Measurements from ENCODE around the gene SF3A1.

SF3A1 gene

GRCh38 chr22:30305519-30305905 is 51.2 kb downstream of the SF3A1 start:
- DNase-seq (ENCODE audit: low read depth): no peak

- DNase-seq (ENCODE audit: low read depth): no peak
Observed at GRCh38 chr22:30304495-30305244, 52.0 kb downstream of the SF3A1 start.

- DNase-seq (ENCODE audit: low read depth): no peak
Observed at GRCh38 chr22:30302810-30303138, 53.9 kb downstream of the SF3A1 start.

GRCh38 chr22:30301995-30302809 is 54.5 kb downstream of the SF3A1 start:
- DNase-seq (ENCODE audit: low read depth): no peak

- no peak for DNase-seq (ENCODE audit: low read depth)
Observed at GRCh38 chr22:30299322-30299721, 57.4 kb downstream of the SF3A1 start.

- DNase-seq (ENCODE audit: low read depth): no peak
Observed at GRCh38 chr22:30297991-30298701, 58.5 kb downstream of the SF3A1 start.

GRCh38 chr22:30297276-30297990 is 59.3 kb downstream of the SF3A1 start:
- no peak for DNase-seq (ENCODE audit: low read depth)

GRCh38 chr22:30296833-30297232 is 59.9 kb downstream of the SF3A1 start:
- DNase-seq (ENCODE audit: low read depth): no peak

GRCh38 chr22:30296324-30296723 is 60.4 kb downstream of the SF3A1 start:
- no peak for DNase-seq (ENCODE audit: low read depth)

GRCh38 chr22:30295576-30295975 is 61.1 kb downstream of the SF3A1 start:
- DNase-seq (ENCODE audit: low read depth): no peak

- DNase-seq (ENCODE audit: low read depth): no peak
Observed at GRCh38 chr22:30294830-30295229, 61.9 kb downstream of the SF3A1 start.

- no peak for DNase-seq (ENCODE audit: low read depth)
Observed at GRCh38 chr22:30294066-30294465, 62.6 kb downstream of the SF3A1 start.

- no peak for DNase-seq (ENCODE audit: low read depth)
Observed at GRCh38 chr22:30293026-30293425, 63.7 kb downstream of the SF3A1 start.

- no peak for DNase-seq (ENCODE audit: low read depth)
Observed at GRCh38 chr22:30292069-30292970, 64.4 kb downstream of the SF3A1 start.

GRCh38 chr22:30291058-30291892 is 65.4 kb downstream of the SF3A1 start:
- peak; percentile 28 for DNase-seq (ENCODE audit: low read depth)

GRCh38 chr22:30290342-30291057 is 66.2 kb downstream of the SF3A1 start:
- no peak for DNase-seq (ENCODE audit: low read depth)

GRCh38 chr22:30289980-30290313 is 66.7 kb downstream of the SF3A1 start:
- DNase-seq (ENCODE audit: low read depth): no peak

- DNase-seq (ENCODE audit: low read depth): peak; percentile 98
Observed at GRCh38 chr22:30289141-30289979, 67.3 kb downstream of the SF3A1 start, which contains the start of gene CASTOR1. TSS of gene CASTOR1 (minus strand) at chr22:30289505. CDS start at chr22:30289497, 8 bp downstream.
